ENCODE data around the gene RESF1. TPM values are rescaled to one million over a fixed set of nuclear protein-coding genes. Genes with fewer than 3 reads are reported as not detected.

Gene RESF1
- total and polyA plus RNA-seq, 2 of the 13 experiments (the other 11 are each of a cell fraction or from before 2014, with no cell fraction given) = 7.9 to 16.8 TPM

DNA sequence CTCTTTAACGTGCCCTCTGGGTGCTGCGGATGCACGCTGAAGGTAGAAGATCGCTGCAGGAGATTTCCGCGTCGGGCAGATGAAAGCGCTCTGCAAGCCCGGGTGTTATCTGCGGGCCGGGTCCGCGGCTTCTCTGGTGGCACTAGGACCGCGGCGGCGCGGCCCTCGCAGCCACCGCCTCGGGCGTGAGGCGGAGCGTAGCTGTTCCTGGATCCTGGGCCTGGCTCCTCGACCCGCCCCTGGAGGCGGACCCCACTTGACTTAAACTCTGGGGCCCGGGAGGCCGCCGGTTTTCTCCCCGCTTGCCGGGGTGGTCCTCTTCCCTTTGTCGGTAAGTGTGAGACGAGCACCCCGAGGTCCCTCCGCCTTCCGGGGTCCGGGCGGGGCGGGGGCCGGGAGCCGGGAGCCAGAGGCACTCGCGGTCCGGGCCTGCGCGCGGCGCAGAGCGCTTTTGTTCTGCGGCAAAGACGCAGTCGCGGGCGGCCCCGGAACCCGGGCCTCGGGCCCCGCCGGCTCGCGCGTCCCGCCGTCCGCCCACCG lies at the start of gene RESF1 (continued):
- TF ChIP-seq, protein P1, sequence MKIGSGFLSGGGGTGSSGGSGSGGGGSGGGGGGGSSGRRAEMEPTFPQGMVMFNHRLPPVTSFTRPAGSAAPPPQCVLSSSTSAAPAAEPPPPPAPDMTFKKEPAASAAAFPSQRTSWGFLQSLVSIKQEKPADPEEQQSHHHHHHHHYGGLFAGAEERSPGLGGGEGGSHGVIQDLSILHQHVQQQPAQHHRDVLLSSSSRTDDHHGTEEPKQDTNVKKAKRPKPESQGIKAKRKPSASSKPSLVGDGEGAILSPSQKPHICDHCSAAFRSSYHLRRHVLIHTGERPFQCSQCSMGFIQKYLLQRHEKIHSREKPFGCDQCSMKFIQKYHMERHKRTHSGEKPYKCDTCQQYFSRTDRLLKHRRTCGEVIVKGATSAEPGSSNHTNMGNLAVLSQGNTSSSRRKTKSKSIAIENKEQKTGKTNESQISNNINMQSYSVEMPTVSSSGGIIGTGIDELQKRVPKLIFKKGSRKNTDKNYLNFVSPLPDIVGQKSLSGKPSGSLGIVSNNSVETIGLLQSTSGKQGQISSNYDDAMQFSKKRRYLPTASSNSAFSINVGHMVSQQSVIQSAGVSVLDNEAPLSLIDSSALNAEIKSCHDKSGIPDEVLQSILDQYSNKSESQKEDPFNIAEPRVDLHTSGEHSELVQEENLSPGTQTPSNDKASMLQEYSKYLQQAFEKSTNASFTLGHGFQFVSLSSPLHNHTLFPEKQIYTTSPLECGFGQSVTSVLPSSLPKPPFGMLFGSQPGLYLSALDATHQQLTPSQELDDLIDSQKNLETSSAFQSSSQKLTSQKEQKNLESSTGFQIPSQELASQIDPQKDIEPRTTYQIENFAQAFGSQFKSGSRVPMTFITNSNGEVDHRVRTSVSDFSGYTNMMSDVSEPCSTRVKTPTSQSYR (CRISPR knock-in tag; IDR thresholded peaks at IDR 0.05; ENCODE audit: borderline replicate concordance) = 0 out of 2 replicates have a peak, but pooled peaks have one; percentile 37
- TF ChIP-seq SNRNP70 (IDR thresholded peaks at IDR 0.05; ENCODE audit: low read depth, low read length) (no peak), ZNF382 (CRISPR knock-in tag; IDR thresholded peaks at IDR 0.05; ENCODE audit: borderline replicate concordance) (no peak), SMC3 (IDR thresholded peaks at IDR 0.05; ENCODE audit: low read length) (no peak), CBX1 (IDR thresholded peaks at IDR 0.05; ENCODE audit: low read depth) (no peak), PHF8 (CRISPR knock-in tag; IDR thresholded peaks at IDR 0.05) (peak; percentile 87), FOXA1 (IDR thresholded peaks at IDR 0.05) (no peak), FOXA1 (CRISPR knock-in tag; IDR thresholded peaks at IDR 0.05) (no peak), XBP1 (CRISPR knock-in tag; IDR thresholded peaks at IDR 0.05) (no peak), RNF2 (conservative IDR thresholded peaks at IDR 0.05; ENCODE audit: low read depth) (0 out of 2 replicates have a peak, but pooled peaks have one; percentile 40), FOXC1 (CRISPR knock-in tag; IDR thresholded peaks at IDR 0.05; ENCODE audit: borderline replicate concordance) (peak; percentile 83; the same call in 1 of the 2 replicates), IKZF4 (CRISPR knock-in tag; IDR thresholded peaks at IDR 0.05; ENCODE audit: borderline replicate concordance, low read depth, not compliant biosample characterization) (no peak), PTBP1 (IDR thresholded peaks at IDR 0.05; ENCODE audit: low read depth, low read length, poor library complexity, severe bottlenecking) (no peak), MIER2 (CRISPR knock-in tag; IDR thresholded peaks at IDR 0.05) (no peak), MAZ (IDR thresholded peaks at IDR 0.05; ENCODE audit: borderline replicate concordance, low read depth, low read length) (no peak), MAZ (CRISPR knock-in tag; IDR thresholded peaks at IDR 0.05; ENCODE audit: low read depth) (peak; percentile 65)
- TF ChIP-seq, protein P2, sequence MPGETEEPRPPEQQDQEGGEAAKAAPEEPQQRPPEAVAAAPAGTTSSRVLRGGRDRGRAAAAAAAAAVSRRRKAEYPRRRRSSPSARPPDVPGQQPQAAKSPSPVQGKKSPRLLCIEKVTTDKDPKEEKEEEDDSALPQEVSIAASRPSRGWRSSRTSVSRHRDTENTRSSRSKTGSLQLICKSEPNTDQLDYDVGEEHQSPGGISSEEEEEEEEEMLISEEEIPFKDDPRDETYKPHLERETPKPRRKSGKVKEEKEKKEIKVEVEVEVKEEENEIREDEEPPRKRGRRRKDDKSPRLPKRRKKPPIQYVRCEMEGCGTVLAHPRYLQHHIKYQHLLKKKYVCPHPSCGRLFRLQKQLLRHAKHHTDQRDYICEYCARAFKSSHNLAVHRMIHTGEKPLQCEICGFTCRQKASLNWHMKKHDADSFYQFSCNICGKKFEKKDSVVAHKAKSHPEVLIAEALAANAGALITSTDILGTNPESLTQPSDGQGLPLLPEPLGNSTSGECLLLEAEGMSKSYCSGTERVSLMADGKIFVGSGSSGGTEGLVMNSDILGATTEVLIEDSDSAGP (CRISPR knock-in tag; IDR thresholded peaks at IDR 0.05; ENCODE audit: borderline replicate concordance) = peak; percentile 86; the same call in 1 of the 2 replicates
- TF ChIP-seq, protein P3, sequence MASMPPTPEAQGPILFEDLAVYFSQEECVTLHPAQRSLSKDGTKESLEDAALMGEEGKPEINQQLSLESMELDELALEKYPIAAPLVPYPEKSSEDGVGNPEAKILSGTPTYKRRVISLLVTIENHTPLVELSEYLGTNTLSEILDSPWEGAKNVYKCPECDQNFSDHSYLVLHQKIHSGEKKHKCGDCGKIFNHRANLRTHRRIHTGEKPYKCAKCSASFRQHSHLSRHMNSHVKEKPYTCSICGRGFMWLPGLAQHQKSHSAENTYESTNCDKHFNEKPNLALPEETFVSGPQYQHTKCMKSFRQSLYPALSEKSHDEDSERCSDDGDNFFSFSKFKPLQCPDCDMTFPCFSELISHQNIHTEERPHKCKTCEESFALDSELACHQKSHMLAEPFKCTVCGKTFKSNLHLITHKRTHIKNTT (CRISPR knock-in tag; IDR thresholded peaks at IDR 0.05) = no peak
- TF ChIP-seq, protein P4, sequence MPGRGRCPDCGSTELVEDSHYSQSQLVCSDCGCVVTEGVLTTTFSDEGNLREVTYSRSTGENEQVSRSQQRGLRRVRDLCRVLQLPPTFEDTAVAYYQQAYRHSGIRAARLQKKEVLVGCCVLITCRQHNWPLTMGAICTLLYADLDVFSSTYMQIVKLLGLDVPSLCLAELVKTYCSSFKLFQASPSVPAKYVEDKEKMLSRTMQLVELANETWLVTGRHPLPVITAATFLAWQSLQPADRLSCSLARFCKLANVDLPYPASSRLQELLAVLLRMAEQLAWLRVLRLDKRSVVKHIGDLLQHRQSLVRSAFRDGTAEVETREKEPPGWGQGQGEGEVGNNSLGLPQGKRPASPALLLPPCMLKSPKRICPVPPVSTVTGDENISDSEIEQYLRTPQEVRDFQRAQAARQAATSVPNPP (CRISPR knock-in tag; IDR thresholded peaks at IDR 0.05) = no peak
- TF ChIP-seq, protein P5, sequence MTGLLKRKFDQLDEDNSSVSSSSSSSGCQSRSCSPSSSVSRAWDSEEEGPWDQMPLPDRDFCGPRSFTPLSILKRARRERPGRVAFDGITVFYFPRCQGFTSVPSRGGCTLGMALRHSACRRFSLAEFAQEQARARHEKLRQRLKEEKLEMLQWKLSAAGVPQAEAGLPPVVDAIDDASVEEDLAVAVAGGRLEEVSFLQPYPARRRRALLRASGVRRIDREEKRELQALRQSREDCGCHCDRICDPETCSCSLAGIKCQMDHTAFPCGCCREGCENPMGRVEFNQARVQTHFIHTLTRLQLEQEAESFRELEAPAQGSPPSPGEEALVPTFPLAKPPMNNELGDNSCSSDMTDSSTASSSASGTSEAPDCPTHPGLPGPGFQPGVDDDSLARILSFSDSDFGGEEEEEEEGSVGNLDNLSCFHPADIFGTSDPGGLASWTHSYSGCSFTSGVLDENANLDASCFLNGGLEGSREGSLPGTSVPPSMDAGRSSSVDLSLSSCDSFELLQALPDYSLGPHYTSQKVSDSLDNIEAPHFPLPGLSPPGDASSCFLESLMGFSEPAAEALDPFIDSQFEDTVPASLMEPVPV (CRISPR knock-in tag; IDR thresholded peaks at IDR 0.05) = no peak
- TF ChIP-seq, protein P6, sequence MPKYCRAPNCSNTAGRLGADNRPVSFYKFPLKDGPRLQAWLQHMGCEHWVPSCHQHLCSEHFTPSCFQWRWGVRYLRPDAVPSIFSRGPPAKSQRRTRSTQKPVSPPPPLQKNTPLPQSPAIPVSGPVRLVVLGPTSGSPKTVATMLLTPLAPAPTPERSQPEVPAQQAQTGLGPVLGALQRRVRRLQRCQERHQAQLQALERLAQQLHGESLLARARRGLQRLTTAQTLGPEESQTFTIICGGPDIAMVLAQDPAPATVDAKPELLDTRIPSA (CRISPR knock-in tag; IDR thresholded peaks at IDR 0.05; ENCODE audit: borderline replicate concordance) = no peak
